Ecto neural progenitor cell (in vitro differentiated cells): ENCODE data around the gene BNIP5.

Experiments
- DNase-seq: peaks from one replicate; pipeline ENCODE4 v3.0.0-alpha.2; 2018; ENCODE audit warnings: low spot score

BNIP5 gene

GRCh38 chr6:36336779-36337241 lies at the start of gene BNIP5:
BNIP5 (minus strand) TSS chr6:36336888; CDS start chr6:36330690, 6,198 bp downstream.
- DNase-seq = no peak

- DNase-seq = no peak
Observed at GRCh38 chr6:36384095-36384494, 47.4 kb upstream of the BNIP5 start.

GRCh38 chr6:36383606-36384005 lies 46.9 kb upstream of the BNIP5 start:
- DNase-seq = no peak

- no peak for DNase-seq
Observed at GRCh38 chr6:36382976-36383375, 46.3 kb upstream of the BNIP5 start.

GRCh38 chr6:36381502-36382389 lies 45.1 kb upstream of the BNIP5 start:
- DNase-seq = no peak

GRCh38 chr6:36380166-36380565 lies 43.5 kb upstream of the BNIP5 start:
- DNase-seq = no peak

- DNase-seq = no peak
Observed at GRCh38 chr6:36378936-36379335, 42.2 kb upstream of the BNIP5 start.

GRCh38 chr6:36378243-36378920 lies 41.7 kb upstream of the BNIP5 start:
- DNase-seq = no peak

- DNase-seq = no peak
Observed at GRCh38 chr6:36377594-36377993, 40.9 kb upstream of the BNIP5 start.

- no peak for DNase-seq
Observed at GRCh38 chr6:36376742-36377141, 40.1 kb upstream of the BNIP5 start.

- DNase-seq = no peak
Observed at GRCh38 chr6:36376183-36376582, 39.5 kb upstream of the BNIP5 start.

- DNase-seq = no peak
Observed at GRCh38 chr6:36375644-36376155, 39.0 kb upstream of the BNIP5 start.

GRCh38 chr6:36374972-36375371 lies 38.3 kb upstream of the BNIP5 start:
- no peak for DNase-seq

GRCh38 chr6:36374194-36374593 lies 37.5 kb upstream of the BNIP5 start:
- DNase-seq = no peak

GRCh38 chr6:36373368-36374019 lies 36.8 kb upstream of the BNIP5 start:
- DNase-seq = no peak

GRCh38 chr6:36372088-36372487 lies 35.4 kb upstream of the BNIP5 start:
- no peak for DNase-seq

GRCh38 chr6:36371211-36371610 lies 34.5 kb upstream of the BNIP5 start:
- no peak for DNase-seq

GRCh38 chr6:36370638-36371037 lies 34.0 kb upstream of the BNIP5 start:
- DNase-seq = no peak

- no peak for DNase-seq
Observed at GRCh38 chr6:36368921-36369865, 32.5 kb upstream of the BNIP5 start.

GRCh38 chr6:36368421-36368820 lies 31.7 kb upstream of the BNIP5 start:
- no peak for DNase-seq

- no peak for DNase-seq
Observed at GRCh38 chr6:36367743-36368142, 31.1 kb upstream of the BNIP5 start.
